Measurements from ENCODE around the gene RAB1B. TPM values are rescaled to one million over a fixed set of nuclear protein-coding genes. Genes with fewer than 3 reads are reported as not detected.

Gene RAB1B
- total and polyA plus RNA-seq, 10 of the 15 experiments (the other 5 are each of a cell fraction or from before 2014, with no cell fraction given): 10.4 to 193 (median 96.9) TPM

GRCh38 chr11:66282468-66283455 lies 14.3 kb downstream of the RAB1B start:
- Histone ChIP-seq H3K27me3 (replicated peaks in 1 of 2; ENCODE audit: control insufficient read depth in 2 of 2, insufficient read depth in 2 of 2, low read length in 1 of 2) (no peaks in the 10 kb centered on the region), H3K4me2 (ENCODE audit: control insufficient read depth, insufficient read depth) (no peak overlapping the region), H4K20me1 (ENCODE audit: control insufficient read depth, insufficient read depth) (no peaks in the 10 kb centered on the region; the same call in none of the 2 replicates), H3K9me3 (replicated peaks; ENCODE audit: control insufficient read depth, insufficient read depth, low read length) (no peaks in the 10 kb centered on the region), H2AFZ (ENCODE audit: control insufficient read depth, low read depth, low read length) (peak overlapping the region; percentile 7; the same call in 1 of the 2 replicates), H3K36me3 (ENCODE audit: control insufficient read depth in 2 of 2, insufficient read depth in 2 of 2, low read length in 1 of 2) (no peaks in the 10 kb centered on the region; a peak in 1 of 4 replicates), H3K9ac (ENCODE audit: control insufficient read depth, insufficient read depth, low read length) (no peak overlapping the region), H3K4me1 (ENCODE audit: control insufficient read depth, insufficient read depth, low read length) (peaks cover 10% of the 10 kb centered on the region), H3K4me3 (no peak overlapping the region), H3K27ac (ENCODE audit: control insufficient read depth, insufficient read depth) (0 out of 2 replicates have a peak overlapping the region, but pooled peaks have one; percentile 10), H3K79me2 (ENCODE audit: control insufficient read depth, insufficient read depth, low read length) (peaks cover 3% of the 10 kb centered on the region)
- 11% methylated on average over 35 of the region's 35 CpGs for WGBS (ENCODE audit: insufficient coverage, insufficient replicate concordance, low lambda C conversion rate, missing lambda C conversion rate)
- in situ Hi-C loops (cut with MboI) (no loop called here), intact Hi-C loops (cut with micrococcal nuclease; ENCODE audit: unreplicated experiment) (loop anchor here (1.0 to 2.0 kb wide), 2 partner anchors 14 to 60 kb away; partner anchors contain the start of gene RAB1B)
- RAD21 ChIA-PET (ENCODE audit: unreplicated experiment): interaction anchor here (0.6 to 2.2 kb wide), 4 partner anchors 10 to 285 kb away, joined by 3 to 11 read pairs (median 4); no protein-coding TSS in a partner anchor
- ATAC-seq (peak; percentile 95), DNase-seq (ENCODE audit: low read depth, low spot score) (peak; percentile 65), FAIRE-seq (peak; percentile 91)
- SMC1A ChIA-PET (ENCODE audit: uncharacterized antibody, unreplicated experiment): interaction anchor here (0.6 to 3.4 kb wide), 4 partner anchors 15 to 288 kb away, joined by 3 to 10 read pairs (median 6); partner anchors contain the start of gene RAB1B
- BruUV-seq (replicated peaks): no TSS peak
- CTCF ChIA-PET: interaction anchor here (0.6 to 3.3 kb wide), 10 partner anchors 11 to 931 kb away, joined by 3 to 29 read pairs (median 3); partner anchors contain the start of gene RAB1B
- POLR2A ChIA-PET: interaction anchor here (0.6 to 1.3 kb wide), 3 partner anchors 10 to 15 kb away, joined by 5 to 7 read pairs (median 5); partner anchors contain the start of gene RAB1B
- TF ChIP-seq MTA2 (IDR thresholded peaks at IDR 0.05; ENCODE audit: low read depth) (no peak), GABPA (IDR thresholded peaks at IDR 0.05; ENCODE audit: low read depth) (no peak), ZNF622 (IDR thresholded peaks at IDR 0.05) (no peak), LARP7 (IDR thresholded peaks at IDR 0.05) (peak; percentile 100), CHD4 (IDR thresholded peaks at IDR 0.05) (no peak), ZNF687 (IDR thresholded peaks at IDR 0.05) (no peak), ZNF384 (IDR thresholded peaks at IDR 0.05; ENCODE audit: borderline replicate concordance, low read depth, low read length) (no peak), PML (IDR thresholded peaks at IDR 0.05; ENCODE audit: low read length) (no peak), FOXM1 (IDR thresholded peaks at IDR 0.05; ENCODE audit: low read depth, low read length) (peak; percentile 40; the same call in 1 of the 2 replicates), RAD21 (IDR thresholded peaks at IDR 0.05; ENCODE audit: insufficient read depth, low read depth, low read length) (peak; percentile 42; the same call in 1 of the 2 replicates), IKZF1 (conservative IDR thresholded peaks at IDR 0.05) (peak; percentile 52), ESRRA (IDR thresholded peaks at IDR 0.05; ENCODE audit: low read length) (0 out of 2 replicates have a peak, but pooled peaks have one; percentile 52), SUZ12 (IDR thresholded peaks at IDR 0.05; ENCODE audit: unreplicated experiment) (no peak), NR2C1 (IDR thresholded peaks at IDR 0.05) (no peak), NFXL1 (IDR thresholded peaks at IDR 0.05; ENCODE audit: borderline replicate concordance) (no peak), KAT2A (conservative IDR thresholded peaks at IDR 0.05; ENCODE audit: control insufficient read depth, low read depth, low read length) (no peak), BMI1 (IDR thresholded peaks at IDR 0.05; ENCODE audit: borderline replicate concordance) (peak; percentile 100), POLR2AphosphoS5 (IDR thresholded peaks at IDR 0.05; ENCODE audit: low read length) (no peak), TCF7 (IDR thresholded peaks at IDR 0.05; ENCODE audit: borderline replicate concordance) (no peak), CBFB (IDR thresholded peaks at IDR 0.05; ENCODE audit: low read depth) (no peak), SMAD1 (IDR thresholded peaks at IDR 0.05; ENCODE audit: low read depth, partially characterized antibody) (no peak)
